H9 (cell line): ENCODE data around the gene MLLT3. TPM values are rescaled to one million over a fixed set of nuclear protein-coding genes. Genes with fewer than 3 reads are reported as not detected.

Experiments
- DNase-seq: peaks from one replicate; pipeline ENCODE4 v3.0.0-alpha.2; 2017
- H2AFZ ChIP-seq: one replicate; pipeline ENCODE4 v1.6.1; 2013; ENCODE audit warnings: mild to moderate bottlenecking, low read length, control low read depth, moderate library complexity
- H2AK5ac ChIP-seq: 2 replicates; pipeline ENCODE4 v1.6.1; 2013; ENCODE audit warnings: low read length, control low read depth, mixed read lengths; ENCODE audit not compliant: insufficient read length
- H2BK120ac ChIP-seq: one replicate; pipeline ENCODE4 v1.6.1; 2013; ENCODE audit warnings: low read depth, mild to moderate bottlenecking, low read length, control low read depth, inconsistent platforms; ENCODE audit not compliant: poor library complexity, severe bottlenecking
- H2BK12ac ChIP-seq: 2 replicates; pipeline ENCODE4 v1.6.1; 2013; ENCODE audit warnings: low read length, control low read depth, mixed read lengths, low read depth; ENCODE audit not compliant: insufficient read length
- H2BK15ac ChIP-seq: 2 replicates; pipeline ENCODE4 v1.6.1; 2013; ENCODE audit warnings: low read depth, low read length, control low read depth
- H2BK20ac ChIP-seq: one replicate; pipeline ENCODE4 v1.6.1; 2013; ENCODE audit warnings: low read depth, mild to moderate bottlenecking, low read length, control low read depth, inconsistent platforms; ENCODE audit not compliant: poor library complexity, severe bottlenecking
- H2BK5ac ChIP-seq: 2 replicates; pipeline ENCODE4 v1.6.1; 2013; ENCODE audit warnings: low read length, control low read depth, mixed read lengths; ENCODE audit not compliant: insufficient read length
- H3K14ac ChIP-seq: 2 replicates; pipeline ENCODE4 v1.6.1; 2013; ENCODE audit warnings: low read length, control low read depth; ENCODE audit not compliant: insufficient read depth
- H3K18ac ChIP-seq: 2 replicates; pipeline ENCODE4 v1.6.1; 2013; ENCODE audit warnings: low read depth, mild to moderate bottlenecking, mixed read lengths, low read length, control low read depth; ENCODE audit not compliant: insufficient read length
- H3K23ac ChIP-seq: 2 replicates; pipeline ENCODE4 v1.6.1; 2013; ENCODE audit warnings: low read length, control low read depth, mixed read lengths, low read depth; ENCODE audit not compliant: insufficient read length
- H3K23me2 ChIP-seq: 2 replicates; pipeline ENCODE4 v1.6.1; 2013; ENCODE audit warnings: low read depth, mild to moderate bottlenecking, mixed read lengths, low read length, control low read depth; ENCODE audit not compliant: insufficient read length, poor library complexity, severe bottlenecking
- H3K27ac ChIP-seq: 2 replicates; pipeline ENCODE4 v1.5.1; 2013; ENCODE audit warnings: low read length, control low read depth, mixed read lengths, low read depth; ENCODE audit not compliant: insufficient read length
- H3K27me3 ChIP-seq: 2 replicates; pipeline ENCODE4 v1.6.1; 2013; ENCODE audit warnings: low read length, control low read depth, inconsistent platforms; ENCODE audit not compliant: insufficient read depth
- H3K4ac ChIP-seq: 2 replicates; pipeline ENCODE4 v1.6.1; 2013; ENCODE audit warnings: low read depth, mild to moderate bottlenecking, control low read depth, inconsistent platforms, low read length, moderate library complexity
- H3K4me1 ChIP-seq: 2 replicates; pipeline ENCODE4 v1.6.1; 2013; ENCODE audit warnings: low read length, control low read depth, inconsistent platforms; ENCODE audit not compliant: insufficient read depth
- H3K4me2 ChIP-seq: 2 replicates; pipeline ENCODE4 v1.6.1; 2013; ENCODE audit warnings: low read length, control low read depth, mixed read lengths; ENCODE audit not compliant: insufficient read length, insufficient read depth
- H3K56ac ChIP-seq: 2 replicates; pipeline ENCODE4 v1.6.1; 2013; ENCODE audit warnings: low read depth, mild to moderate bottlenecking, mixed read lengths, low read length, control low read depth; ENCODE audit not compliant: insufficient read length
- H3K79me1 ChIP-seq: 2 replicates; pipeline ENCODE4 v1.6.1; 2013; ENCODE audit warnings: low read depth, mild to moderate bottlenecking, moderate library complexity, low read length, control low read depth, inconsistent platforms; ENCODE audit not compliant: insufficient read depth, poor library complexity, severe bottlenecking
- H3K79me2 ChIP-seq: 2 replicates; pipeline ENCODE4 v1.6.1; 2013; ENCODE audit warnings: low read length, control low read depth, inconsistent platforms; ENCODE audit not compliant: insufficient read depth
- H3K9ac ChIP-seq: 2 replicates; pipeline ENCODE4 v1.6.1; 2013; ENCODE audit warnings: low read length, control low read depth, mixed read lengths; ENCODE audit not compliant: insufficient read length; ENCODE audit errors: extremely low read depth
- H3K9me3 ChIP-seq: one replicate; pipeline ENCODE4 v1.6.1; 2013; ENCODE audit warnings: low read depth, low read length, inconsistent platforms; ENCODE audit not compliant: control insufficient read depth
- H3T11ph ChIP-seq: one replicate; pipeline ENCODE4 v1.6.1; 2013; ENCODE audit warnings: mild to moderate bottlenecking, low read length, control low read depth, inconsistent platforms
- H4K20me1 ChIP-seq: one replicate; pipeline ENCODE4 v1.6.1; 2013; ENCODE audit not compliant: control insufficient read depth, insufficient read length, insufficient read depth
- H4K5ac ChIP-seq: 2 replicates; pipeline ENCODE4 v1.6.1; 2013; ENCODE audit warnings: low read depth, mild to moderate bottlenecking, mixed read lengths, low read length, control low read depth; ENCODE audit not compliant: insufficient read length
- H4K8ac ChIP-seq: replicated peaks from 2 replicates; pipeline ENCODE4 v1.6.1; 2013; ENCODE audit warnings: low read length, control low read depth, mixed read lengths, low read depth; ENCODE audit not compliant: insufficient read length
- H4K91ac ChIP-seq: 2 replicates; pipeline ENCODE4 v1.6.1; 2013; ENCODE audit warnings: low read depth, mild to moderate bottlenecking, moderate library complexity, mixed read lengths, low read length, control low read depth; ENCODE audit not compliant: insufficient read length
- H3K27ac Mint-ChIP-seq, 3 experiments: 2 replicates in 2 of 3; 3 replicates in 1 of 3; pipeline ENCODE4 v1.8.0; 2020 to 2021; ENCODE audit warnings: mixed read lengths in 3 of 3, mild to moderate bottlenecking in 1 of 3, moderate library complexity in 1 of 3
- H3K27me3 Mint-ChIP-seq: 2 replicates; pipeline ENCODE4 v1.8.0; 2021; ENCODE audit warnings: low read depth, mild to moderate bottlenecking, moderate library complexity, mixed read lengths
- H3K36me3 Mint-ChIP-seq, 3 experiments: 2 replicates in 2 of 3; 3 replicates in 1 of 3; pipeline ENCODE4 v1.8.0; 2020 to 2021; ENCODE audit warnings: low read depth in 3 of 3, mixed read lengths in 3 of 3; ENCODE audit not compliant: insufficient read depth in 1 of 3
- H3K4me1 Mint-ChIP-seq, 2 experiments: 2 replicates each; pipeline ENCODE4 v1.8.0; 2020; ENCODE audit warnings: mixed read lengths in 2 of 2
- H3K4me3 Mint-ChIP-seq, 2 experiments: 2 replicates in 1 of 2; 3 replicates in 1 of 2; pipeline ENCODE4 v1.8.0; 2020 to 2021; ENCODE audit warnings: mild to moderate bottlenecking in 2 of 2, mixed read lengths in 2 of 2, moderate library complexity in 1 of 2
- H3K9me3 Mint-ChIP-seq, 2 experiments: 2 replicates in 1 of 2; 3 replicates in 1 of 2; pipeline ENCODE4 v1.8.0; 2020; ENCODE audit warnings: mild to moderate bottlenecking in 2 of 2, mixed read lengths in 2 of 2, moderate library complexity in 1 of 2
- WGBS: extraction: QIAGEN DNeasy Blood & Tissue Kit; methylation state at CpG from one replicate; pipeline ENCODE4 v1.1.7; 2013; ENCODE audit warnings: missing lambda C conversion rate, low lambda C conversion rate, mixed read lengths; ENCODE audit not compliant: insufficient read length; ENCODE audit errors: extremely low coverage; 5-methylcytosine and 5-hydroxymethylcytosine counted together
- total RNA-seq: library from RNA; stranded (reverse); gene quantifications from 2 replicates; pipeline ENCODE4 v1.2.1, GENCODE V29; 2021
- TF ChIP-seq, protein P1 (sequence below): fragments of 200-600 bp; sonication (generic); conservative IDR thresholded peaks from 3 replicates; pipeline ENCODE4 v1.8.0; 2021; ENCODE audit warnings: antibody characterized with exemption, mild to moderate bottlenecking

The MLLT3 gene
- total RNA-seq, 1 experiment from 2014 or later, result 3.9 TPM

DNA sequence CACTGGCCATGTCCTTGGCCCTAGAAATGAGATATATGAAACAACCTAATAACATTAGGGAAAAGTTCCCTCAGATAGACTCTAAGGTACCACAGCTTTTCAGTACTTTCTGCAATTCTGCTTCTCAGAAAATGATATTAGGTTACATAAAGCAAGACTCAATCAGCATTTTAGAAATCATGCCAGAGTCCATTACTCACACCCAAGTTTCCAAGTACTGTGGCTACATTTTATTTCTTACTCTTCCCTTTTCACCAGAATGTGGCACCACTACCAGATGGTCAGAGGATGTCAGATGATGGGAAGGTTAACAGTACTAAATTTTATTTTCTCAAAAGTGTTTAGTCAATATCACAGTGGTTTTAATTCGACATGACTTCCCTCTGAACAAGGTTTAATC is 217.2 kb downstream of the MLLT3 start:
- no peak overlapping the region for H3K56ac ChIP-seq
- H3K9ac ChIP-seq, result no peak overlapping the region
- WGBS, result no CpG with 5 or more reads among the region's 1 CpG
- DNase-seq, result no peak
- H4K91ac ChIP-seq, result no peak overlapping the region
- no peak overlapping the region for H2AFZ ChIP-seq
- H2AK5ac ChIP-seq, result no peak overlapping the region
- H3K79me2 ChIP-seq, result no peaks in the 10 kb centered on the region
- H3K4ac ChIP-seq, result no peak overlapping the region
- 0 out of 2 replicates have a peak, but pooled peaks cover 2% of the 10 kb centered on the region for H3K4me1 ChIP-seq
- no peak overlapping the region for H4K5ac ChIP-seq
- H3K9me3 ChIP-seq, result no peaks in the 10 kb centered on the region
- no peak overlapping the region for H2BK15ac ChIP-seq
- no peaks in the 10 kb centered on the region for H3K23me2 ChIP-seq
- no peaks in the 10 kb centered on the region for H3K9me3 Mint-ChIP-seq
- H3K4me1 Mint-ChIP-seq, result peaks cover 12% of the 10 kb centered on the region in 2 experiments
- no peaks in the 10 kb centered on the region for H4K20me1 ChIP-seq
- no peaks in the 10 kb centered on the region for H3K36me3 Mint-ChIP-seq
- H3K27me3 ChIP-seq, result no peaks in the 10 kb centered on the region
- H3K14ac ChIP-seq, result no peak overlapping the region
- H3K79me1 ChIP-seq, result no peaks in the 10 kb centered on the region
- H2BK120ac ChIP-seq, result no peak overlapping the region
- no peak overlapping the region for H3K4me2 ChIP-seq
- no peaks in the 10 kb centered on the region for H3K27me3 Mint-ChIP-seq
- no peak overlapping the region for H2BK20ac ChIP-seq
- H3T11ph ChIP-seq, result no peak overlapping the region
- no peak overlapping the region for H2BK12ac ChIP-seq
- H3K18ac ChIP-seq, result no peak overlapping the region
- H3K23ac ChIP-seq, result no peak overlapping the region
- H2BK5ac ChIP-seq, result no peak overlapping the region
- H4K8ac ChIP-seq, result no peak overlapping the region
- no peak overlapping the region for H3K27ac Mint-ChIP-seq
- TF ChIP-seq, protein P1, sequence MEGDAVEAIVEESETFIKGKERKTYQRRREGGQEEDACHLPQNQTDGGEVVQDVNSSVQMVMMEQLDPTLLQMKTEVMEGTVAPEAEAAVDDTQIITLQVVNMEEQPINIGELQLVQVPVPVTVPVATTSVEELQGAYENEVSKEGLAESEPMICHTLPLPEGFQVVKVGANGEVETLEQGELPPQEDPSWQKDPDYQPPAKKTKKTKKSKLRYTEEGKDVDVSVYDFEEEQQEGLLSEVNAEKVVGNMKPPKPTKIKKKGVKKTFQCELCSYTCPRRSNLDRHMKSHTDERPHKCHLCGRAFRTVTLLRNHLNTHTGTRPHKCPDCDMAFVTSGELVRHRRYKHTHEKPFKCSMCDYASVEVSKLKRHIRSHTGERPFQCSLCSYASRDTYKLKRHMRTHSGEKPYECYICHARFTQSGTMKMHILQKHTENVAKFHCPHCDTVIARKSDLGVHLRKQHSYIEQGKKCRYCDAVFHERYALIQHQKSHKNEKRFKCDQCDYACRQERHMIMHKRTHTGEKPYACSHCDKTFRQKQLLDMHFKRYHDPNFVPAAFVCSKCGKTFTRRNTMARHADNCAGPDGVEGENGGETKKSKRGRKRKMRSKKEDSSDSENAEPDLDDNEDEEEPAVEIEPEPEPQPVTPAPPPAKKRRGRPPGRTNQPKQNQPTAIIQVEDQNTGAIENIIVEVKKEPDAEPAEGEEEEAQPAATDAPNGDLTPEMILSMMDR, result no peak
- H3K4me3 Mint-ChIP-seq, result no peak overlapping the region
- H3K27ac ChIP-seq, result no peak overlapping the region
